HepG2 (cell line): ENCODE data around the gene EBF4. TPM values are rescaled to one million over a fixed set of nuclear protein-coding genes. Genes with fewer than 3 reads are reported as not detected.

Experiments
- ATAD3A ChIP-seq: sonication (generic); formaldehyde crosslinking; IDR thresholded peaks from 2 replicates; pipeline ENCODE4 v1.4.0; 2020; ENCODE audit warnings: missing genetic modification reagents
- BORCS8-MEF2B ChIP-seq: sonication (generic); formaldehyde crosslinking; IDR thresholded peaks from 2 replicates; pipeline ENCODE4 v1.8.0; 2022; ENCODE audit warnings: mild to moderate bottlenecking, missing genetic modification reagents
- GFI1 ChIP-seq: sonication (generic); formaldehyde crosslinking; IDR thresholded peaks from 2 replicates; pipeline ENCODE4 v1.5.0; 2020; ENCODE audit warnings: missing genetic modification reagents, mild to moderate bottlenecking, borderline replicate concordance
- HNRNPLL ChIP-seq: fragments of 200-400 bp; formaldehyde crosslinking; IDR thresholded peaks from 2 replicates; pipeline ENCODE4 v1.6.1; 2017; ENCODE audit warnings: mild to moderate bottlenecking, low read depth, low read length; ENCODE audit not compliant: poor library complexity, severe bottlenecking
- MXD4 ChIP-seq: IDR thresholded peaks from 2 replicates; pipeline ENCODE4 v1.6.1; 2016; ENCODE audit warnings: mild to moderate bottlenecking, missing biosample characterization, missing genetic modification reagents
- NR2F1 ChIP-seq, 2 experiments: fragments of 450-650 bp in 1 of 2; formaldehyde crosslinking in 1 of 2; IDR thresholded peaks; 2 replicates each; pipeline versions ENCODE4 v1.5.0 to v1.6.1; 2016 to 2020; ENCODE audit warnings: mild to moderate bottlenecking in 1 of 2, missing compliant biosample characterization in 1 of 2, missing genetic modification reagents in 1 of 2, moderate library complexity in 1 of 2
- POLR2G ChIP-seq: fragments of 200-400 bp; formaldehyde crosslinking; IDR thresholded peaks from 2 replicates; pipeline ENCODE4 v1.6.1; 2018; ENCODE audit warnings: mild to moderate bottlenecking, low read depth, low read length, moderate library complexity
- PRDM4 ChIP-seq: sonication (generic); formaldehyde crosslinking; IDR thresholded peaks from 2 replicates; pipeline ENCODE4 v1.9.0; 2021; ENCODE audit warnings: missing genetic modification reagents, borderline replicate concordance
- SOX13 ChIP-seq, 3 experiments: fragments of 450-650 bp in 1 of 3; sonication (generic) in 1 of 3; formaldehyde crosslinking in 1 of 3; IDR thresholded peaks in 2 of 3; conservative IDR thresholded peaks in 1 of 3; 2 replicates each; pipeline versions ENCODE4 v1.5.0 to v1.6.1; 2016 to 2020; ENCODE audit warnings: antibody characterized with exemption in 1 of 3, mild to moderate bottlenecking in 1 of 3, missing compliant biosample characterization in 1 of 3, missing genetic modification reagents in 1 of 3, moderate library complexity in 1 of 3
- THYN1 ChIP-seq: sonication (generic); formaldehyde crosslinking; IDR thresholded peaks from 2 replicates; pipeline ENCODE4 v1.8.1; 2023; ENCODE audit warnings: low read depth, mild to moderate bottlenecking, moderate library complexity, missing genetic modification reagents, borderline replicate concordance
- ZFP91 ChIP-seq: sonication (generic); formaldehyde crosslinking; IDR thresholded peaks from 2 replicates; pipeline ENCODE4 v1.9.0; 2022; ENCODE audit warnings: missing genetic modification reagents, mild to moderate bottlenecking, borderline replicate concordance
- ZHX1 ChIP-seq: sonication (generic); formaldehyde crosslinking; IDR thresholded peaks from 2 replicates; pipeline ENCODE4 v1.8.1; 2022; ENCODE audit warnings: low read depth, mild to moderate bottlenecking, missing genetic modification reagents
- ZNF788 ChIP-seq: sonication (generic); formaldehyde crosslinking; IDR thresholded peaks from 2 replicates; pipeline ENCODE4 v1.5.0; 2020; ENCODE audit warnings: mild to moderate bottlenecking, missing genetic modification reagents, borderline replicate concordance
- ZXDC ChIP-seq: sonication (generic); formaldehyde crosslinking; IDR thresholded peaks from 2 replicates; pipeline ENCODE4 v1.5.0; 2020; ENCODE audit warnings: mild to moderate bottlenecking, missing genetic modification reagents
- polyA plus RNA-seq, 8 experiments: library from polyadenylated mRNA; depleted of rRNA in 3 of 8; stranded (reverse) in 7 of 8; unstranded in 1 of 8; fragments of >200 nt; fragmentation: Illumina TruSeq in 4 of 8; extraction: Trizol in 4 of 8; gene quantifications; 2 replicates each; pipeline versions ENCODE4 v1.2.1 to v1.2.3, GENCODE V29; 2011 to 2016; ENCODE audit warnings: low read depth in 4 of 8, missing spikeins in 1 of 8, mixed read lengths in 1 of 8; ENCODE audit not compliant: insufficient read depth in 1 of 8
- total RNA-seq, 5 experiments: library from RNA; depleted of rRNA; stranded (reverse); fragments of >200 nt; fragmentation: Illumina TruSeq; extraction: Trizol; gene quantifications; 2 replicates each; pipeline ENCODE4 v1.2.3, GENCODE V29; 2016; ENCODE audit warnings: low read depth in 1 of 5

EBF4 gene
- total and polyA plus RNA-seq, 2 of the 13 experiments (the other 11 are each of a cell fraction or from before 2014, with no cell fraction given): 0.84 to 2.2 TPM

GRCh38 chr20:2656471-2657117, 36.0 kb upstream of the EBF4 start (continued):
- no peak for TF ChIP-seq ZXDC (CRISPR knock-in tag)
- no peak for TF ChIP-seq PRDM4 (CRISPR knock-in tag)
- no peak for TF ChIP-seq NR2F1 (CRISPR knock-in tag; IDR thresholded peaks at IDR 0.05)
- no peak for TF ChIP-seq HNRNPLL
- no peak for TF ChIP-seq BORCS8-MEF2B (CRISPR knock-in tag)
- 0 out of 2 replicates have a peak, but pooled peaks have one; percentile 22 for TF ChIP-seq GFI1
- no peak for TF ChIP-seq ZFP91 (CRISPR knock-in tag)
- TF ChIP-seq ATAD3A: no peak
- no peak for TF ChIP-seq SOX13 (IDR thresholded peaks at IDR 0.05)
- 0 out of 4 replicates have a peak, but pooled peaks of 1 of the 2 experiments have one; percentile 15 for TF ChIP-seq SOX13 (CRISPR knock-in tag; conservative IDR thresholded peaks at IDR 0.05 in 1 of 2, IDR thresholded peaks at IDR 0.05 in 1 of 2)
- no peak for TF ChIP-seq ZNF788
- peak; percentile 49 for TF ChIP-seq POLR2G
- no peak for TF ChIP-seq ZHX1 (CRISPR knock-in tag)
- no peak for TF ChIP-seq MXD4 (CRISPR knock-in tag)
- no peak for TF ChIP-seq THYN1 (CRISPR knock-in tag)
